Measurements from ENCODE around the gene LRIG1. TPM values are rescaled to one million over a fixed set of nuclear protein-coding genes. Genes with fewer than 3 reads are reported as not detected.

Gene LRIG1
- total RNA-seq, 6 experiments from 2014 or later, result 15.8 to 23.2 (median 17.8) TPM

DNA sequence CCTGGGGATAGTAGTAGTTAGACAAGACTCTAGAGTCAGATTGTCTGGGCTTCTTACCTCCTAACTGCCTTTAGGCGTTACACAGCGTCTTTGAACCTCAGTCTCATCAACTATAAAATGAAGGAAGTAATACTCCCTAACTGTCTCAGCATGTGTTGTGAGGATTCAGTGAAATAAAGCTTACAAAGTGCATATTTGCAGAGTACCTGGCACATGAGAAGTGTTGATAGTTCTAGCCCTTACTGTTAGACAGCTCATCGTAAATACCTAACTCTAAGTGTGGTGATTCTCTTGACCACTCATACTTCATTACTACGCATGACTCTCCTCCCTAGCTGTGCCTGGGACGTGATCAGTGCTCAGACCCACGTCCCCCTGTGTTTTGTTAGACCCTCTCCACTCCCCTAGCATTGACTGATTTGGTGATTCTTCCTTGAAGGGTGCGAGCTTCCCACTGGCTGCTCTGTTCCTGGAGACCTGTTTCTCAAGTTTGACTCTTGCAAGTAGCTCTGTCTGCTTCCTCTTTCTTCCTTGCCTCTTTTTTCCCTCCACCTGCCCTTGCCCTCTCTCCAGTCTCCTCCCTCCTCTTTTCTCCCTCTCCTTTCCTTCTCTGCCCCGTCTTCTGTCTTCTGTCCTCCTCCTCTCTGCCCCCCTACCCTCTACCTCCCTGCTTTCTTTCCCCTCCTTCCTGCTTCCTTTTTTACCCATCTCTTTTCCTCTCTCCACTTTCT lies 155.8 kb downstream of the LRIG1 start:
- Histone ChIP-seq H3K9me3 (no peaks in the 10 kb centered on the region), H3K27ac (no peak overlapping the region), H3K4me3 (no peak overlapping the region), H3K27me3 (no peaks in the 10 kb centered on the region), H3K4me1 (no peaks in the 10 kb centered on the region), H3K36me3 (no peaks in the 10 kb centered on the region)
- WGBS (ENCODE audit: insufficient coverage, low coverage, low lambda C conversion rate, missing lambda C conversion rate), result 78% methylated on average over 7 of the region's 8 CpGs
- TF ChIP-seq CTCF (IDR thresholded peaks at IDR 0.05) (no peak), POLR2A (IDR thresholded peaks at IDR 0.05) (no peak)
- no peak for DNase-seq
- intact Hi-C loops (cut with DNase I), result no loop called here
- peak; percentile 38 to 72 (median 51) for ATAC-seq

GRCh38 chr3:66344391-66344811 lies 156.4 kb downstream of the LRIG1 start:
- no peaks in the 10 kb centered on the region for H3K27me3 ChIP-seq
- intact Hi-C loops (cut with DNase I), result no loop called here
- no peak overlapping the region for H3K4me3 ChIP-seq
- ATAC-seq, result peak; percentile 81 to 94 (median 92)
- H3K27ac ChIP-seq, result no peak overlapping the region
- no peaks in the 10 kb centered on the region for H3K4me1 ChIP-seq
- WGBS (ENCODE audit: insufficient coverage, low coverage, low lambda C conversion rate, missing lambda C conversion rate), result 37% methylated on average over 9 of the region's 9 CpGs
- H3K36me3 ChIP-seq, result no peaks in the 10 kb centered on the region
- no peaks in the 10 kb centered on the region for H3K9me3 ChIP-seq
- TF ChIP-seq POLR2A (IDR thresholded peaks at IDR 0.05), result no peak
- no peak for TF ChIP-seq CTCF (IDR thresholded peaks at IDR 0.05)
- peak; percentile 53 to 61 (median 60) for DNase-seq

- Histone ChIP-seq H3K4me1 (no peaks in the 10 kb centered on the region), H3K4me3 (no peak overlapping the region), H3K9me3 (no peaks in the 10 kb centered on the region), H3K36me3 (no peaks in the 10 kb centered on the region), H3K27ac (no peak overlapping the region), H3K27me3 (no peaks in the 10 kb centered on the region)
- DNase-seq, result no peak
- WGBS (ENCODE audit: insufficient coverage, low coverage, low lambda C conversion rate, missing lambda C conversion rate), result 93% methylated on average over 8 of the region's 8 CpGs
- intact Hi-C loops (cut with DNase I), result no loop called here
- ATAC-seq, result no peak
- TF ChIP-seq CTCF (IDR thresholded peaks at IDR 0.05), result no peak
- no peak for TF ChIP-seq POLR2A (IDR thresholded peaks at IDR 0.05)
Measured at GRCh38 chr3:66342717-66343356, 158.0 kb downstream of the LRIG1 start.

GRCh38 chr3:66338927-66339326 lies 161.9 kb downstream of the LRIG1 start:
- Histone ChIP-seq H3K27me3 (no peaks in the 10 kb centered on the region), H3K36me3 (no peaks in the 10 kb centered on the region), H3K4me1 (no peaks in the 10 kb centered on the region), H3K27ac (no peak overlapping the region), H3K9me3 (no peaks in the 10 kb centered on the region), H3K4me3 (no peak overlapping the region)
- peak in 1 of 4 donors; percentile 78 for ATAC-seq
- 67% methylated on average over 3 of the region's 3 CpGs for WGBS (ENCODE audit: insufficient coverage, low coverage, low lambda C conversion rate, missing lambda C conversion rate)
- no peak for DNase-seq
- TF ChIP-seq POLR2A (IDR thresholded peaks at IDR 0.05), result no peak
- TF ChIP-seq CTCF (IDR thresholded peaks at IDR 0.05), result no peak
- intact Hi-C loops (cut with DNase I), result no loop called here
